Measurements from ENCODE around the gene ACTL10.

Gene ACTL10

GRCh38 chr20:33656010-33656782 lies 10.5 kb upstream of the ACTL10 start:
- TF ChIP-seq GATA2 (IDR thresholded peaks at IDR 0.05; ENCODE audit: low read depth, low read length): no peak
- TF ChIP-seq GATA3 (IDR thresholded peaks at IDR 0.05; ENCODE audit: low read depth, low read length): no peak

GRCh38 chr20:33656783-33657703 lies 9.7 kb upstream of the ACTL10 start:
- TF ChIP-seq GATA2 (IDR thresholded peaks at IDR 0.05; ENCODE audit: low read depth, low read length) (no peak), GATA3 (IDR thresholded peaks at IDR 0.05; ENCODE audit: low read depth, low read length) (no peak)

GRCh38 chr20:33657704-33658095 lies 9.0 kb upstream of the ACTL10 start:
- TF ChIP-seq GATA2 (IDR thresholded peaks at IDR 0.05; ENCODE audit: low read depth, low read length) (no peak), GATA3 (IDR thresholded peaks at IDR 0.05; ENCODE audit: low read depth, low read length) (no peak)

GRCh38 chr20:33658510-33658909 lies 8.2 kb upstream of the ACTL10 start:
- TF ChIP-seq GATA3 (IDR thresholded peaks at IDR 0.05; ENCODE audit: low read depth, low read length) (no peak), GATA2 (IDR thresholded peaks at IDR 0.05; ENCODE audit: low read depth, low read length) (no peak)

GRCh38 chr20:33658929-33659328 lies 7.8 kb upstream of the ACTL10 start:
- no peak for TF ChIP-seq GATA2 (IDR thresholded peaks at IDR 0.05; ENCODE audit: low read depth, low read length)

GRCh38 chr20:33659341-33660034 lies 7.3 kb upstream of the ACTL10 start:
- TF ChIP-seq GATA3 (IDR thresholded peaks at IDR 0.05; ENCODE audit: low read depth, low read length) (no peak), GATA2 (IDR thresholded peaks at IDR 0.05; ENCODE audit: low read depth, low read length) (no peak)

- no peak for TF ChIP-seq GATA2 (IDR thresholded peaks at IDR 0.05; ENCODE audit: low read depth, low read length)
- no peak for TF ChIP-seq GATA3 (IDR thresholded peaks at IDR 0.05; ENCODE audit: low read depth, low read length)
Measured at GRCh38 chr20:33660035-33660684, 6.6 kb upstream of the ACTL10 start.

- TF ChIP-seq GATA3 (IDR thresholded peaks at IDR 0.05; ENCODE audit: low read depth, low read length) (no peak), GATA2 (IDR thresholded peaks at IDR 0.05; ENCODE audit: low read depth, low read length) (no peak)
Measured at GRCh38 chr20:33660685-33661058, 6.1 kb upstream of the ACTL10 start.

- TF ChIP-seq GATA2 (IDR thresholded peaks at IDR 0.05; ENCODE audit: low read depth, low read length): no peak
- TF ChIP-seq GATA3 (IDR thresholded peaks at IDR 0.05; ENCODE audit: low read depth, low read length): no peak
Measured at GRCh38 chr20:33662172-33662571, 4.6 kb upstream of the ACTL10 start, which contains the start of gene C20orf144. TSS of gene C20orf144 (plus strand) at chr20:33662327. CDS start at chr20:33662346, 19 bp downstream.

GRCh38 chr20:33663161-33664084 lies 3.3 kb upstream of the ACTL10 start:
- TF ChIP-seq GATA3 (IDR thresholded peaks at IDR 0.05; ENCODE audit: low read depth, low read length): no peak
- no peak for TF ChIP-seq GATA2 (IDR thresholded peaks at IDR 0.05; ENCODE audit: low read depth, low read length)

GRCh38 chr20:33664085-33664761 lies 2.5 kb upstream of the ACTL10 start:
- TF ChIP-seq GATA3 (IDR thresholded peaks at IDR 0.05; ENCODE audit: low read depth, low read length) (no peak), GATA2 (IDR thresholded peaks at IDR 0.05; ENCODE audit: low read depth, low read length) (no peak)

GRCh38 chr20:33664762-33665144 lies 2.0 kb upstream of the ACTL10 start:
- TF ChIP-seq GATA2 (IDR thresholded peaks at IDR 0.05; ENCODE audit: low read depth, low read length) (no peak), GATA3 (IDR thresholded peaks at IDR 0.05; ENCODE audit: low read depth, low read length) (no peak)

All from SH-SY5Y (cell line).